GM12874 (cell line): ENCODE results near the gene PACSIN1.

Experiments
- TF ChIP-seq, protein P1 (sequence below): IDR thresholded peaks from 2 replicates; pipeline ENCODE4 v1.5.1; 2011; ENCODE audit warnings: low read depth, mild to moderate bottlenecking, control low read depth, low read length, moderate library complexity; ENCODE audit not compliant: insufficient read depth

Gene PACSIN1

DNA sequence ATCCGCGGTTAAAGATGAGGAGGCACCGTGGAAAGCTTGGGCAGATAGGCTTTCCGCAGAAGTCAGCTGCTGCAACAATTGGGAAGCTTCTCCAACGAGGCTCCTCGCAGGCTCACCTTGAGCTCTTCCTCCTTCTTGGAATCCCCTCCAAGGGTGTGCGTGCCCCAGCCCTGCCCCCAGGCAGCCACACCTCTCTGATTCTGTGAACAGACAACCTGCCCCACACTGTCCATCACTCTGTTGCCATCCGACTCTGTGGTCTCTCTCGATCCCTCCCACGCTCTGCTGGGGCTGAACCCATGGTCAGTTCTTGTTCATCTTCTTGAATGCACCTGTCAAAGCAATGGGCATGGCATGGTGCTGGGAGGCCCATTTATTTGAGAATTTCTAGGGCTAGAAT lies 31.5 kb downstream of the PACSIN1 start:
- TF ChIP-seq, protein P1, sequence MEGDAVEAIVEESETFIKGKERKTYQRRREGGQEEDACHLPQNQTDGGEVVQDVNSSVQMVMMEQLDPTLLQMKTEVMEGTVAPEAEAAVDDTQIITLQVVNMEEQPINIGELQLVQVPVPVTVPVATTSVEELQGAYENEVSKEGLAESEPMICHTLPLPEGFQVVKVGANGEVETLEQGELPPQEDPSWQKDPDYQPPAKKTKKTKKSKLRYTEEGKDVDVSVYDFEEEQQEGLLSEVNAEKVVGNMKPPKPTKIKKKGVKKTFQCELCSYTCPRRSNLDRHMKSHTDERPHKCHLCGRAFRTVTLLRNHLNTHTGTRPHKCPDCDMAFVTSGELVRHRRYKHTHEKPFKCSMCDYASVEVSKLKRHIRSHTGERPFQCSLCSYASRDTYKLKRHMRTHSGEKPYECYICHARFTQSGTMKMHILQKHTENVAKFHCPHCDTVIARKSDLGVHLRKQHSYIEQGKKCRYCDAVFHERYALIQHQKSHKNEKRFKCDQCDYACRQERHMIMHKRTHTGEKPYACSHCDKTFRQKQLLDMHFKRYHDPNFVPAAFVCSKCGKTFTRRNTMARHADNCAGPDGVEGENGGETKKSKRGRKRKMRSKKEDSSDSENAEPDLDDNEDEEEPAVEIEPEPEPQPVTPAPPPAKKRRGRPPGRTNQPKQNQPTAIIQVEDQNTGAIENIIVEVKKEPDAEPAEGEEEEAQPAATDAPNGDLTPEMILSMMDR, result no peak

DNA sequence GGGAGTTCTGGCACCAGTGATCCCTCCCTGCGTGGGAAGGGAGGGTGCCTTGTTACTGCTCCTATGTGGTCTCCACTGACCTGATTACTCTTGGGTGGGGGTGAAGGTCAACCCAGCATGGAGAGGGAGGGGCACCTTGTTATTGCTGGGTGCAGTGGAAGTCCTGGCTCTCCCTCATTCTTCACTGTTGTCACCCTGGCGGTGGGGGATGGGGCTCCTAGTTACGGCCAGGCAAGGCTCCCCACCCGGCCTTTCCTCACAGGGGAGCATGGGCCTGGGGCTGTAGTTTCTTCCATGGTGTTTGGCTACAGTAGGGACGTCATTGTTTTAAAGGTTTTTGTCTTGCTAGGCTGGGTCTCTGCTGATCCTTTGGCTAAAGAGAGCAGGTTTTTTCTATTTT lies 40.8 kb downstream of the PACSIN1 start:
- TF ChIP-seq, protein P1, result no peak

- TF ChIP-seq, protein P1, result no peak
Observed at GRCh38 chr6:34508425-34508824, 42.5 kb downstream of the PACSIN1 start.

- TF ChIP-seq, protein P1, result no peak
Observed at GRCh38 chr6:34509782-34510181, 43.9 kb downstream of the PACSIN1 start.

DNA sequence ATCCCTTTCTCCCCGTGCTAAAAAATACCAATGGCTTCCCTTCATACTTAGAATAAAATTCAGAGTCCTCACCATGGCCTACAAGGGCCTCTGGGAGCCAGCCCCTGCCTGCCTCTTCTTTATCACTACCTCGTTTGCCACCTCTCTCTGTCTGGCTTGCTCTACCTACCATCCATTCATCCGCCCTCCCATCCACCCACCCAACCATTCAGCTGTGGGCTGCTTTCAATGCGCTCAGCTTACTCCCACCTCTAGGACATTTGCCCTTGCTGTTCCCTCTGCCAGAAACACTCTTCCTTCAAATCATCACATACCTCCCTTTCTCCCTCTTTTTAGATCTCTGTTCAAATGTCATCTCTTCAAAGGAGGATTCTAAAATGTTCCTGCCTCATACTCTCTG lies 44.4 kb downstream of the PACSIN1 start:
- TF ChIP-seq, protein P1, result no peak

GRCh38 chr6:34511214-34511914 lies 45.5 kb downstream of the PACSIN1 start:
- TF ChIP-seq, protein P1, result no peak

- TF ChIP-seq, protein P1, result no peak
Observed at GRCh38 chr6:34511915-34512737, 46.2 kb downstream of the PACSIN1 start.
